ENCODE data around the gene FGGY. TPM values are rescaled to one million over a fixed set of nuclear protein-coding genes. Genes with fewer than 3 reads are reported as not detected.
"Not testable (repeated sequence)": the region's sequence is repeated elsewhere in the genome, so short reads cannot be mapped to it uniquely, and the experiment has no call there.

The FGGY gene
- total RNA-seq, 1 donor from 2014 or later, result 52.2 TPM

GRCh38 chr1:59730302-59730701 lies 433.4 kb downstream of the FGGY start:
- Histone ChIP-seq H3K27me3 (ENCODE audit: control insufficient read depth in 3 of 3, insufficient read depth in 3 of 3, low read length in 3 of 3) (no peaks in the 10 kb centered on the region), H3K27ac (ENCODE audit: low read depth, low read length) (peak overlapping the region; percentile 85), H3K9ac (ENCODE audit: low read depth in 1 of 3, low read length in 3 of 3) (peak overlapping the region in 1 of 3 donors; percentile 39), H3K9me3 (ENCODE audit: control insufficient read depth in 3 of 3, low read length in 3 of 3) (no peaks in the 10 kb centered on the region), H3K4me3 (ENCODE audit: low read length in 3 of 3) (peak overlapping the region in 1 of 3 donors; percentile 7), H3K4me1 (ENCODE audit: control insufficient read depth in 3 of 3, insufficient read depth in 3 of 3, low read length in 3 of 3) (peaks cover 16 to 32% (median 32%) of the 10 kb centered on the region in 3 donors), H3K36me3 (ENCODE audit: control insufficient read depth in 3 of 3, insufficient read depth in 3 of 3, low read length in 3 of 3) (no peaks in the 10 kb centered on the region)

GRCh38 chr1:59730759-59731478 lies 434.0 kb downstream of the FGGY start:
- H3K4me3 ChIP-seq (ENCODE audit: low read length in 3 of 3), result no peak overlapping the region
- H3K27ac ChIP-seq (ENCODE audit: low read depth, low read length), result peak overlapping the region; percentile 85
- no peak overlapping the region for H3K9ac ChIP-seq (ENCODE audit: low read depth in 1 of 3, low read length in 3 of 3)
- no peaks in the 10 kb centered on the region for H3K9me3 ChIP-seq (ENCODE audit: control insufficient read depth in 3 of 3, low read length in 3 of 3)
- peaks cover 16 to 32% (median 32%) of the 10 kb centered on the region in 3 donors for H3K4me1 ChIP-seq (ENCODE audit: control insufficient read depth in 3 of 3, insufficient read depth in 3 of 3, low read length in 3 of 3)
- no peaks in the 10 kb centered on the region for H3K36me3 ChIP-seq (ENCODE audit: control insufficient read depth in 3 of 3, insufficient read depth in 3 of 3, low read length in 3 of 3)
- H3K27me3 ChIP-seq (ENCODE audit: control insufficient read depth in 3 of 3, insufficient read depth in 3 of 3, low read length in 3 of 3), result no peaks in the 10 kb centered on the region

GRCh38 chr1:59731591-59731990 lies 434.7 kb downstream of the FGGY start:
- Histone ChIP-seq H3K4me1 (ENCODE audit: control insufficient read depth in 3 of 3, insufficient read depth in 3 of 3, low read length in 3 of 3) (peaks cover 16 to 32% (median 32%) of the 10 kb centered on the region in 3 donors), H3K27ac (ENCODE audit: low read depth, low read length) (peak overlapping the region; percentile 85), H3K27me3 (ENCODE audit: control insufficient read depth in 3 of 3, insufficient read depth in 3 of 3, low read length in 3 of 3) (no peaks in the 10 kb centered on the region), H3K36me3 (ENCODE audit: control insufficient read depth in 3 of 3, insufficient read depth in 3 of 3, low read length in 3 of 3) (no peaks in the 10 kb centered on the region), H3K4me3 (ENCODE audit: low read length in 3 of 3) (no peak overlapping the region), H3K9ac (ENCODE audit: low read depth in 1 of 3, low read length in 3 of 3) (no peak overlapping the region), H3K9me3 (ENCODE audit: control insufficient read depth in 3 of 3, low read length in 3 of 3) (no peaks in the 10 kb centered on the region)

GRCh38 chr1:59732214-59732955 lies 435.5 kb downstream of the FGGY start:
- H3K27ac ChIP-seq (ENCODE audit: low read depth, low read length), result peak overlapping the region; percentile 85
- no peaks in the 10 kb centered on the region for H3K9me3 ChIP-seq (ENCODE audit: control insufficient read depth in 3 of 3, low read length in 3 of 3)
- peaks cover 16 to 32% (median 32%) of the 10 kb centered on the region in 3 donors for H3K4me1 ChIP-seq (ENCODE audit: control insufficient read depth in 3 of 3, insufficient read depth in 3 of 3, low read length in 3 of 3)
- H3K36me3 ChIP-seq (ENCODE audit: control insufficient read depth in 3 of 3, insufficient read depth in 3 of 3, low read length in 3 of 3), result no peaks in the 10 kb centered on the region
- H3K9ac ChIP-seq (ENCODE audit: low read depth in 1 of 3, low read length in 3 of 3), result no peak overlapping the region
- H3K27me3 ChIP-seq (ENCODE audit: control insufficient read depth in 3 of 3, insufficient read depth in 3 of 3, low read length in 3 of 3), result no peaks in the 10 kb centered on the region
- no peak overlapping the region for H3K4me3 ChIP-seq (ENCODE audit: low read length in 3 of 3)

- Histone ChIP-seq H3K9ac (ENCODE audit: low read depth in 1 of 3, low read length in 3 of 3) (no peak overlapping the region), H3K4me3 (ENCODE audit: low read length in 3 of 3) (no peak overlapping the region), H3K9me3 (ENCODE audit: control insufficient read depth in 3 of 3, low read length in 3 of 3) (no peaks in the 10 kb centered on the region), H3K27ac (ENCODE audit: low read depth, low read length) (no peak overlapping the region), H3K4me1 (ENCODE audit: control insufficient read depth in 3 of 3, insufficient read depth in 3 of 3, low read length in 3 of 3) (peaks cover 16 to 32% (median 32%) of the 10 kb centered on the region in 3 donors), H3K36me3 (ENCODE audit: control insufficient read depth in 3 of 3, insufficient read depth in 3 of 3, low read length in 3 of 3) (no peaks in the 10 kb centered on the region), H3K27me3 (ENCODE audit: control insufficient read depth in 3 of 3, insufficient read depth in 3 of 3, low read length in 3 of 3) (no peaks in the 10 kb centered on the region)
These were observed 436.7 kb downstream of the FGGY start for GRCh38 chr1:59733443-59734141.

GRCh38 chr1:59735927-59736326 lies 439.0 kb downstream of the FGGY start:
- not testable (repeated sequence) for H3K9ac ChIP-seq (ENCODE audit: low read depth in 1 of 3, low read length in 3 of 3); H3K27ac ChIP-seq (ENCODE audit: low read depth, low read length); H3K27me3 ChIP-seq (ENCODE audit: control insufficient read depth in 3 of 3, insufficient read depth in 3 of 3, low read length in 3 of 3); H3K36me3 ChIP-seq (ENCODE audit: control insufficient read depth in 3 of 3, insufficient read depth in 3 of 3, low read length in 3 of 3); H3K4me3 ChIP-seq (ENCODE audit: low read length in 3 of 3); H3K9me3 ChIP-seq (ENCODE audit: control insufficient read depth in 3 of 3, low read length in 3 of 3)
- peaks cover 4 to 25% (median 20%) of the 10 kb centered on the region in 3 donors for H3K4me1 ChIP-seq (ENCODE audit: control insufficient read depth in 3 of 3, insufficient read depth in 3 of 3, low read length in 3 of 3)

GRCh38 chr1:59736744-59737143 lies 439.9 kb downstream of the FGGY start:
- no peaks in the 10 kb centered on the region for H3K36me3 ChIP-seq (ENCODE audit: control insufficient read depth in 3 of 3, insufficient read depth in 3 of 3, low read length in 3 of 3)
- no peak overlapping the region for H3K9ac ChIP-seq (ENCODE audit: low read depth in 1 of 3, low read length in 3 of 3)
- peaks cover 0 to 18% (median 12%) of the 10 kb centered on the region in 3 donors for H3K4me1 ChIP-seq (ENCODE audit: control insufficient read depth in 3 of 3, insufficient read depth in 3 of 3, low read length in 3 of 3)
- no peak overlapping the region for H3K27ac ChIP-seq (ENCODE audit: low read depth, low read length)
- no peak overlapping the region for H3K4me3 ChIP-seq (ENCODE audit: low read length in 3 of 3)
- H3K9me3 ChIP-seq (ENCODE audit: control insufficient read depth in 3 of 3, low read length in 3 of 3), result no peaks in the 10 kb centered on the region
- H3K27me3 ChIP-seq (ENCODE audit: control insufficient read depth in 3 of 3, insufficient read depth in 3 of 3, low read length in 3 of 3), result no peaks in the 10 kb centered on the region

GRCh38 chr1:59737638-59738037 lies 440.7 kb downstream of the FGGY start:
- no peaks in the 10 kb centered on the region for H3K36me3 ChIP-seq (ENCODE audit: control insufficient read depth in 3 of 3, insufficient read depth in 3 of 3, low read length in 3 of 3)
- H3K4me3 ChIP-seq (ENCODE audit: low read length in 3 of 3), result no peak overlapping the region
- H3K9me3 ChIP-seq (ENCODE audit: control insufficient read depth in 3 of 3, low read length in 3 of 3), result no peaks in the 10 kb centered on the region
- H3K9ac ChIP-seq (ENCODE audit: low read depth in 1 of 3, low read length in 3 of 3), result no peak overlapping the region
- no peaks in the 10 kb centered on the region for H3K27me3 ChIP-seq (ENCODE audit: control insufficient read depth in 3 of 3, insufficient read depth in 3 of 3, low read length in 3 of 3)
- no peak overlapping the region for H3K27ac ChIP-seq (ENCODE audit: low read depth, low read length)
- H3K4me1 ChIP-seq (ENCODE audit: control insufficient read depth in 3 of 3, insufficient read depth in 3 of 3, low read length in 3 of 3), result peaks cover 0 to 9% (median 4%) of the 10 kb centered on the region in 3 donors

- Histone ChIP-seq H3K9me3 (ENCODE audit: control insufficient read depth in 3 of 3, low read length in 3 of 3) (no peaks in the 10 kb centered on the region), H3K4me3 (ENCODE audit: low read length in 3 of 3) (no peak overlapping the region), H3K27ac (ENCODE audit: low read depth, low read length) (no peak overlapping the region), H3K27me3 (ENCODE audit: control insufficient read depth in 3 of 3, insufficient read depth in 3 of 3, low read length in 3 of 3) (no peaks in the 10 kb centered on the region), H3K4me1 (ENCODE audit: control insufficient read depth in 3 of 3, insufficient read depth in 3 of 3, low read length in 3 of 3) (peaks cover 0 to 8% (median 3%) of the 10 kb centered on the region in 3 donors), H3K36me3 (ENCODE audit: control insufficient read depth in 3 of 3, insufficient read depth in 3 of 3, low read length in 3 of 3) (no peaks in the 10 kb centered on the region), H3K9ac (ENCODE audit: low read depth in 1 of 3, low read length in 3 of 3) (no peak overlapping the region)
These were observed 441.3 kb downstream of the FGGY start for GRCh38 chr1:59738152-59738551.
